GM19023 (cell line): ENCODE results near the gene ANKMY1.

Source experiments
- ATAC-seq: cut with Tn5 transposase; IDR thresholded peaks from one replicate; pipeline ENCODE4 v1.9.1; 2021; ENCODE audit warnings: mild to moderate bottlenecking, moderate library complexity; ENCODE audit not compliant: unreplicated experiment

The ANKMY1 gene

GRCh38 chr2:240462707-240463273 is 95.0 kb downstream of the ANKMY1 start:
- no peak for ATAC-seq

GRCh38 chr2:240462073-240462706 is 95.6 kb downstream of the ANKMY1 start:
- ATAC-seq: no peak

GRCh38 chr2:240461471-240462072 is 96.2 kb downstream of the ANKMY1 start:
- ATAC-seq: no peak

GRCh38 chr2:240460781-240461431 is 96.9 kb downstream of the ANKMY1 start:
- no peak for ATAC-seq

GRCh38 chr2:240460253-240460711 is 97.5 kb downstream of the ANKMY1 start:
- no peak for ATAC-seq

GRCh38 chr2:240459401-240460252 is 98.2 kb downstream of the ANKMY1 start:
- ATAC-seq: no peak

- ATAC-seq: no peak
Measured at GRCh38 chr2:240458900-240459391, 98.8 kb downstream of the ANKMY1 start.

GRCh38 chr2:240458044-240458899 is 99.5 kb downstream of the ANKMY1 start:
- no peak for ATAC-seq

- no peak for ATAC-seq
Measured at GRCh38 chr2:240457223-240458043, 100.4 kb downstream of the ANKMY1 start.

- ATAC-seq: no peak
Measured at GRCh38 chr2:240456447-240457222, 101.2 kb downstream of the ANKMY1 start.

GRCh38 chr2:240455647-240456446 is 101.9 kb downstream of the ANKMY1 start:
- no peak for ATAC-seq

- no peak for ATAC-seq
Measured at GRCh38 chr2:240455272-240455646, 102.5 kb downstream of the ANKMY1 start.

GRCh38 chr2:240454106-240454901 is 103.5 kb downstream of the ANKMY1 start:
- ATAC-seq: no peak

GRCh38 chr2:240453461-240454105 is 104.2 kb downstream of the ANKMY1 start:
- ATAC-seq: no peak

GRCh38 chr2:240452462-240453256 is 105.1 kb downstream of the ANKMY1 start:
- ATAC-seq: no peak
